Parathyroid adenoma (tissue), 2 donors: Measurements from ENCODE around the gene DIAPH3.

Source experiments
- H2AFZ ChIP-seq: fragments of 300-600 bp; sonication (generic); one replicate; pipeline ENCODE4 v1.7.0; 2017; ENCODE audit warnings: antibody characterized with exemption, mild to moderate bottlenecking
- H3K27ac ChIP-seq: fragments of 300-600 bp; sonication (generic); one replicate; pipeline ENCODE4 v1.7.0; 2017
- H3K27me3 ChIP-seq: fragments of 300-600 bp; sonication (generic); one replicate; pipeline ENCODE4 v1.7.0; 2017; ENCODE audit warnings: low read length; ENCODE audit not compliant: control insufficient read depth, insufficient read depth
- H3K36me3 ChIP-seq: fragments of 300-600 bp; sonication (generic); one replicate; pipeline ENCODE4 v1.7.0; 2017; ENCODE audit warnings: low read length; ENCODE audit not compliant: control insufficient read depth, insufficient read depth
- H3K4me1 ChIP-seq: fragments of 300-600 bp; sonication (generic); one replicate; pipeline ENCODE4 v1.7.0; 2017; ENCODE audit warnings: control low read depth
- H3K4me2 ChIP-seq: fragments of 300-600 bp; sonication (generic); one replicate; pipeline ENCODE4 v1.7.0; 2017; ENCODE audit warnings: low read length
- H3K4me3 ChIP-seq: fragments of 300-600 bp; sonication (generic); one replicate; pipeline ENCODE4 v1.7.0; 2017; ENCODE audit warnings: low read depth, low read length
- H3K79me2 ChIP-seq: fragments of 300-600 bp; sonication (generic); one replicate; pipeline ENCODE4 v1.7.0; 2017; ENCODE audit warnings: control low read depth
- H3K9ac ChIP-seq: fragments of 300-600 bp; sonication (generic); one replicate; pipeline ENCODE4 v1.7.0; 2017; ENCODE audit warnings: mild to moderate bottlenecking
- H3K9me3 ChIP-seq: fragments of 300-600 bp; sonication (generic); one replicate; pipeline ENCODE4 v1.7.0; 2017; ENCODE audit warnings: low read length; ENCODE audit not compliant: control insufficient read depth
- TF ChIP-seq, protein P1 (sequence below): fragments of 300-600 bp; sonication (generic); IDR thresholded peaks from one replicate; pipeline ENCODE4 v1.7.0; 2017; ENCODE audit warnings: antibody characterized with exemption, mild to moderate bottlenecking
- donor health status: primary hyperparathyroidism.

DIAPH3 gene

DNA sequence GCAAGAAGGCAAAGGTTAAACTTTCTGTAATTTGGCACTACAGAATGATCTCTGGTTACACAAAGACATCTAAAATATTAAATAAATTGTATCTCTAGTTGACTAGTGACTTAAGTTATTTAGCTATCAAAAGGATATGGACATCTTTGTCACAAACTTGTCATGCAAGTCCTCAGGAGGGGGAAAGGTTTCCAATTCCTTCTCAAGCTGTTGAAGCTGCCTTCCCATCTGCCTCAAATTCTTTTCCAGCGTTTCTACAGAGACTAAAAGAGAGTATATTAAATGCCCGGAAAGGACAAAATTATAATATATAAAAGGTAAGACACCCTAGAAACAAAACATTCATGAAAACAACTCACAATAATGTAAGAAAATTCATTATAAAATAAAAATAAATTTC, 324.5 kb downstream of the DIAPH3 start:
- Histone ChIP-seq H3K27me3 (no peaks in the 10 kb centered on the region), H3K9ac (no peak overlapping the region), H3K4me2 (no peak overlapping the region), H3K4me1 (no peaks in the 10 kb centered on the region), H3K9me3 (no peaks in the 10 kb centered on the region), H2AFZ (no peak overlapping the region), H3K79me2 (no peaks in the 10 kb centered on the region), H3K36me3 (no peaks in the 10 kb centered on the region), H3K27ac (no peak overlapping the region), H3K4me3 (no peak overlapping the region)
- TF ChIP-seq, protein P1, sequence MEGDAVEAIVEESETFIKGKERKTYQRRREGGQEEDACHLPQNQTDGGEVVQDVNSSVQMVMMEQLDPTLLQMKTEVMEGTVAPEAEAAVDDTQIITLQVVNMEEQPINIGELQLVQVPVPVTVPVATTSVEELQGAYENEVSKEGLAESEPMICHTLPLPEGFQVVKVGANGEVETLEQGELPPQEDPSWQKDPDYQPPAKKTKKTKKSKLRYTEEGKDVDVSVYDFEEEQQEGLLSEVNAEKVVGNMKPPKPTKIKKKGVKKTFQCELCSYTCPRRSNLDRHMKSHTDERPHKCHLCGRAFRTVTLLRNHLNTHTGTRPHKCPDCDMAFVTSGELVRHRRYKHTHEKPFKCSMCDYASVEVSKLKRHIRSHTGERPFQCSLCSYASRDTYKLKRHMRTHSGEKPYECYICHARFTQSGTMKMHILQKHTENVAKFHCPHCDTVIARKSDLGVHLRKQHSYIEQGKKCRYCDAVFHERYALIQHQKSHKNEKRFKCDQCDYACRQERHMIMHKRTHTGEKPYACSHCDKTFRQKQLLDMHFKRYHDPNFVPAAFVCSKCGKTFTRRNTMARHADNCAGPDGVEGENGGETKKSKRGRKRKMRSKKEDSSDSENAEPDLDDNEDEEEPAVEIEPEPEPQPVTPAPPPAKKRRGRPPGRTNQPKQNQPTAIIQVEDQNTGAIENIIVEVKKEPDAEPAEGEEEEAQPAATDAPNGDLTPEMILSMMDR: no peak

DNA sequence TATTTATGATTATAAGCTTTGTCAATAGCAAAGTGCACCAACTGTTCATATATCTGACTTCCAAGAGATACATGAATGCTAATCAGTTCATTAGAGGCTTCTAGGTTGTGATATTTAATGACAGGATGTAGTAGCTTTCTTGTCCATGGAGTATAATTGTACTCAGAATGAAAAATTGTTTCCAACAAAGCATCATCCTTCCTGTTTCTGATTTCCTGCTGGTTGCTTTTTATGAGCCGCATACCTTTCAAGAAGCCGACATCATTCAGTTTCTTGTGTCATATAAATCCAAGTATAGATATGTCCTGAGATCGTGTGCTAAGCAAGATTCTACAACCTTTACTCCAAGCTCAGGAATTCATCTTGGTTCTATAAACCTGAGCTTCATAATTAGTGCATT, 326.6 kb downstream of the DIAPH3 start:
- Histone ChIP-seq H3K4me1 (no peaks in the 10 kb centered on the region), H3K9ac (no peak overlapping the region), H3K9me3 (no peaks in the 10 kb centered on the region), H2AFZ (no peak overlapping the region), H3K27me3 (no peaks in the 10 kb centered on the region), H3K4me3 (no peak overlapping the region), H3K79me2 (no peaks in the 10 kb centered on the region), H3K27ac (no peak overlapping the region), H3K4me2 (no peak overlapping the region), H3K36me3 (no peaks in the 10 kb centered on the region)
- TF ChIP-seq, protein P1: no peak

- no peaks in the 10 kb centered on the region for H3K9me3 ChIP-seq
- no peaks in the 10 kb centered on the region for H3K79me2 ChIP-seq
- H3K27ac ChIP-seq: no peak overlapping the region
- no peaks in the 10 kb centered on the region for H3K27me3 ChIP-seq
- TF ChIP-seq, protein P1: no peak
- no peak overlapping the region for H3K4me2 ChIP-seq
- no peak overlapping the region for H2AFZ ChIP-seq
- H3K4me3 ChIP-seq: no peak overlapping the region
- no peaks in the 10 kb centered on the region for H3K4me1 ChIP-seq
- H3K36me3 ChIP-seq: no peaks in the 10 kb centered on the region
- no peak overlapping the region for H3K9ac ChIP-seq
Measured at GRCh38 chr13:59835569-59835968, 328.2 kb downstream of the DIAPH3 start.

DNA sequence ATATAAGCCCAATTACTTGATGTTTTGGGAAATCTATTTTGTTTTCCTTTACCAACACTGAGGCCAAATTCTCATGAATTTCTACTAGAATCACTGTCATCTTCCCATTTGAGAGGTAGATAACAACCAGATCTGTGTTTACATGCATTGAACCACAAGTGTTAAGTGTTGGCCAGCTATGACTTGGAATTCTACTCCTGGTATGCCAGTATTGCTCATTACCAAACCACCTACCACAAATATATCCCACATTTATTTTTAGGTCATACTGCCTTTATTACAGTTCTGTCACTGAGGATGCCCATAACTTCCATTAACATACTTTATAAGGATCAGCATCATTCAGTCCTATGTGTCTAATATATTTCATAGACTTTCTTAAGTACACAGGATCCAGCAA, 328.9 kb downstream of the DIAPH3 start:
- TF ChIP-seq, protein P1: no peak
- Histone ChIP-seq H3K9ac (no peak overlapping the region), H3K4me1 (no peaks in the 10 kb centered on the region), H3K36me3 (no peaks in the 10 kb centered on the region), H3K9me3 (no peaks in the 10 kb centered on the region), H3K27me3 (no peaks in the 10 kb centered on the region), H3K27ac (no peak overlapping the region), H3K79me2 (no peaks in the 10 kb centered on the region), H3K4me3 (no peak overlapping the region), H3K4me2 (no peak overlapping the region), H2AFZ (no peak overlapping the region)

GRCh38 chr13:59829690-59830089, 334.0 kb downstream of the DIAPH3 start:
- H3K27ac ChIP-seq: no peak overlapping the region
- TF ChIP-seq, protein P1: no peak

More at GRCh38 chr13:59829690-59830089, 334.0 kb downstream of the DIAPH3 start:
- Histone ChIP-seq H3K9me3 (no peaks in the 10 kb centered on the region), H3K4me2 (no peak overlapping the region), H3K36me3 (no peaks in the 10 kb centered on the region), H3K79me2 (no peaks in the 10 kb centered on the region), H2AFZ (no peak overlapping the region), H3K4me3 (no peak overlapping the region), H3K9ac (no peak overlapping the region), H3K27me3 (no peaks in the 10 kb centered on the region), H3K4me1 (no peaks in the 10 kb centered on the region)
